CD4-positive, alpha-beta T cell treated with Interleukin-10 for 1 hour (primary cell): ENCODE data around the gene GUSB.
"Not testable (repeated sequence)": the region's sequence is repeated elsewhere in the genome, so short reads cannot be mapped to it uniquely, and the experiment has no call there.

Experiments
- DNase-seq: peaks from one replicate; pipeline ENCODE4 v3.0.0-alpha.2; 2020

The GUSB gene

GRCh38 chr7:65981965-65982792 lies at the start of gene GUSB:
Gene GUSB (minus strand): TSS chr7:65982213. CDS start chr7:65982183, 30 bp downstream.
- DNase-seq = peak; percentile 92

GRCh38 chr7:66028342-66028741 lies 46.3 kb upstream of the GUSB start:
- not testable (repeated sequence) for DNase-seq

- DNase-seq = no peak
Observed at GRCh38 chr7:66016131-66016461, 34.1 kb upstream of the GUSB start.

- DNase-seq = no peak
Observed at GRCh38 chr7:66015440-66016130, 33.6 kb upstream of the GUSB start.

- DNase-seq = no peak
Observed at GRCh38 chr7:66013938-66014337, 31.9 kb upstream of the GUSB start.

GRCh38 chr7:66007232-66007631 lies 25.2 kb upstream of the GUSB start:
- DNase-seq = no peak

GRCh38 chr7:66005115-66005671 lies 23.2 kb upstream of the GUSB start:
- DNase-seq = not testable (repeated sequence)

GRCh38 chr7:66000823-66001417 lies 18.9 kb upstream of the GUSB start:
- DNase-seq = not testable (repeated sequence)

GRCh38 chr7:65994984-65995383 lies 13.0 kb upstream of the GUSB start:
- not testable (repeated sequence) for DNase-seq

- DNase-seq = no peak
Observed at GRCh38 chr7:65992526-65992925, 10.5 kb upstream of the GUSB start.

GRCh38 chr7:65991829-65992228 lies 9.8 kb upstream of the GUSB start:
- DNase-seq = not testable (repeated sequence)

GRCh38 chr7:65989694-65990080 lies 7.7 kb upstream of the GUSB start:
- no peak for DNase-seq

- not testable (repeated sequence) for DNase-seq
Observed at GRCh38 chr7:65988503-65988902, 6.5 kb upstream of the GUSB start.

- no peak for DNase-seq
Observed at GRCh38 chr7:65988084-65988483, 6.1 kb upstream of the GUSB start.

- DNase-seq = no peak
Observed at GRCh38 chr7:65983965-65984658, 2.1 kb upstream of the GUSB start.

GRCh38 chr7:65980478-65981250 lies 1.3 kb downstream of the GUSB start:
- peak; percentile 64 for DNase-seq

GRCh38 chr7:65979583-65980477 lies 2.2 kb downstream of the GUSB start:
- no peak for DNase-seq

GRCh38 chr7:65978891-65979582 lies 3.0 kb downstream of the GUSB start:
- no peak for DNase-seq

- no peak for DNase-seq
Observed at GRCh38 chr7:65976659-65977196, 5.3 kb downstream of the GUSB start.

- DNase-seq = no peak
Observed at GRCh38 chr7:65975814-65976445, 6.1 kb downstream of the GUSB start.
